ENCODE measurements around the gene CPO.
"Not testable (repeated sequence)": the region's sequence is repeated elsewhere in the genome, so short reads cannot be mapped to it uniquely, and the experiment has no call there.

The CPO gene

GRCh38 chr2:206939340-206939739, at the start of gene CPO:
Gene CPO, plus strand, starts transcription at chr2:206939518. Its CDS starts 82 bp downstream, at chr2:206939600.
- no peak for DNase-seq

- DNase-seq: no peak
Observed at GRCh38 chr2:206890179-206890578, 49.1 kb upstream of the CPO start.

DNA sequence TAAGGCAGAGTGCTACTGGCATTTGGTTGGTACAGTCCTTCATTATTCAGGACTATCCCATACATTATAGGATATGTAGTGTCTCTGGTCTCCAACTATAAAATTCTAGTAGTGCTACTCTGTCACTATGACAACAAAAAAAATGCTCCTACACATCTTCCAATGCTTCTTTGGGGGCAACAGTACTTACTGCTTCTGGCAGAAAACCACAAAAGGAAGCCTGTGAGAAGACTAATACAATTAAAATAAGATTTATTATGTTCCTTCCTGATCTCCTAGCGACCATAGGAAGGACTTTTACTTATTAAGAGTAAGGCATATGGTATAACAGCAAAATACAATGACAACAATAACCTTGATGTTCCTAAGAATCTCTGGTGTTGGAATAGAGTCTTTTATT, 48.4 kb upstream of the CPO start:
- DNase-seq: no peak

- no peak for DNase-seq
Observed at GRCh38 chr2:206915121-206915520, 24.2 kb upstream of the CPO start.

DNA sequence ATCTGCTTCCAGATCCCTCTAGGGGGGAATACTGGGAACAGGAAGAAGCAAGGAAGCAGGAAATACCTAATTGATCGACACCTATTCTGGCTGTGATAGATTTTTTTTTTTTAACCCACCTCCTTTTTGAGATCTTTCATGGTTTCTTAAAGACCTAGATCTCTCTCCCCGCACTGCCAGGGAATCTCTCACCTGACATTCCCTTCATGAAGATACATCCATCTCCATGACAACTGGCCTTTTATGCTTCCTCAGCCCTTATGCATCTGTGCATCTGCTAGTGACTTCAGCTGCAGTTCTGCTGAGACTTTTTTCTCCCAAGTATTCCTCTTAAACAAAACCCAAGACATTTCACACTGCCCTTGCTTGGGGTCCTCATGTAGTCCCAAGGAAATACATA, 21.1 kb upstream of the CPO start:
- no peak for DNase-seq

- DNase-seq: no peak
Observed at GRCh38 chr2:206920310-206920709, 19.0 kb upstream of the CPO start.

DNA sequence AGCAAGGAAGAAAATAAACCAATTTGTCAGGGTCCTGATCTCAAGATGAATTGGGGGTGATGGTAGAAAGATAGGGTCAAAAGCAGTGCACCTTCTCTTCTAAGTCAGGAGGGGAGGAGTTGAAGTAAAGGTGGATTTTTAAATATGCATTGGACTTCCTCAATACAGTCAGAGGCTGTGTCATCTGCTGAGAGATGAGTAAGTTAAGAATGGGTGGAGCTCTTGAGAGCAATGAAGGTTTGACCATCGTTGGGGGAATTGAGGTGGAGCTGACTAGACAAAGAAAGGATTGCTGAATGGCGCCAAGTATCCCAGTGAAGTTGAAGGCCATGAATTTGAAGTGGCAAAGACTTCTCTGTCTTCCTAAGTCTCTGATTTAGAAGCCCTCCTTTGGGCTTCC, 18.4 kb upstream of the CPO start:
- DNase-seq: no peak

DNA sequence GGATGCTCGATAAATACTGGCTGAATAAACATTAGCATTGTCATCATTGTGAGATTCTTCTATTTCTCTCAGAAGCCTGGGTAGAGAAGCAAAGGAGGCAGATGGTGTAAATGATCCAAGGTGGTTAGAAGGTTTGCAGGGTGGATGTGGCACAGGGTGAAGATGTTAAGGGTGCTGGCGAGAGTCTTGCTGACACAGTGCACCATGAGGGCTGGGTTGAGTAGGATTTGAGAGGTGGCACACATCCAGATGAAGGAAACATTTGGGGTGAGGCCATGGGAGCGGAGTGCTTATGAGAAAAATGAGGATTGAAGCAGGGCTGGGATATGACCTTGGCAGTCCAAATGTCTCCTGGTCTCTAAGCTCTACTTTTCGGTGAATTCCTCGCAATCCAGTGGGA, 17.8 kb upstream of the CPO start:
- DNase-seq: no peak

GRCh38 chr2:206935991-206936842, 3.1 kb upstream of the CPO start:
- DNase-seq: no peak

GRCh38 chr2:206936843-206937230, 2.5 kb upstream of the CPO start:
- no peak for DNase-seq

- no peak for DNase-seq
Observed at GRCh38 chr2:206937555-206937954, 1.8 kb upstream of the CPO start.

GRCh38 chr2:206940546-206940945, 1.2 kb downstream of the CPO start:
- DNase-seq: no peak

- DNase-seq: no peak
Observed at GRCh38 chr2:206942592-206943478, 3.5 kb downstream of the CPO start.

- not testable (repeated sequence) for DNase-seq
Observed at GRCh38 chr2:206953404-206953803, 14.1 kb downstream of the CPO start.

DNA sequence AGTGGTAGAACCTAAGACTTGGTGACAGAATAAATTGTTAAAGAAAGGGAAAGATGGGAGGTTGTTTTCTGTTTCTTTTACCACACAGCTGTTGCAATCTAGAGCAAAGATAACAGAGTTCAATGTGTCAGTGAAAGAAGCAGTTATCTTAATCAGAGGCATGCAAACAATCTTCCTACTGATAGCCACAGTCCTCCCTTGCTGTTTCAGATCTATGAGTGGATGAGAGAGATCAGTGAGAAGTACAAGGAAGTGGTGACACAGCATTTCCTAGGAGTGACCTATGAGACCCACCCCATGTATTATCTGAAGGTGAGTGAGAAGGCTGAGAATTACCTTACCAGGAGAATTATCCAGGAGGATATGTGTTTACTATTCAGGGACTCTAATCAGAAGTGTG, 15.9 kb downstream of the CPO start:
- no peak for DNase-seq

- no peak for DNase-seq
Observed at GRCh38 chr2:206958261-206958660, 18.9 kb downstream of the CPO start.

DNA sequence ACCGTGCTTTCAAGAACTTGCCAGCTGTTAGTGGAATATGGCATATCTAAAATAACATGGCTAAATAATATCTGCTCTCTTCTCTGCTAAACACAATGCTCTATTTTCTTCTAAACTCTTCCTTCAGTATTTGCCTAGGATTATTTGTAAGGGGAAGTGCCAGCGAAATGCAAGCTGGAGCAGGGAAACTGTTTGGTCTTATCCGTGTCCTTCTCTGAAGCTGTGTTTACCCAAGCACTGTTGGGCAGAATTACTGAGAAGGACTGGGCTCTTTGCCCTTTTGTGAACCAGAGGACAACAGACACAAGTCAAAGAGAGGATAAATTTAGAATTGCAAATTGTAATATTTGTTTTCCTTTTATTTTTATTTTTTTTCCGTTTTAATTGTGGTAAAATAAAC, 23.6 kb downstream of the CPO start:
- peak in 1 of 2 experiments; percentile 18 for DNase-seq

- DNase-seq: no peak
Observed at GRCh38 chr2:206968134-206969086, 29.1 kb downstream of the CPO start.

- no peak for DNase-seq
Observed at GRCh38 chr2:206969192-206969591, 29.9 kb downstream of the CPO start.

- no peak for DNase-seq
Observed at GRCh38 chr2:206970589-206971360, 31.5 kb downstream of the CPO start.

- DNase-seq: no peak
Observed at GRCh38 chr2:206971805-206972204, 32.5 kb downstream of the CPO start.

DNA sequence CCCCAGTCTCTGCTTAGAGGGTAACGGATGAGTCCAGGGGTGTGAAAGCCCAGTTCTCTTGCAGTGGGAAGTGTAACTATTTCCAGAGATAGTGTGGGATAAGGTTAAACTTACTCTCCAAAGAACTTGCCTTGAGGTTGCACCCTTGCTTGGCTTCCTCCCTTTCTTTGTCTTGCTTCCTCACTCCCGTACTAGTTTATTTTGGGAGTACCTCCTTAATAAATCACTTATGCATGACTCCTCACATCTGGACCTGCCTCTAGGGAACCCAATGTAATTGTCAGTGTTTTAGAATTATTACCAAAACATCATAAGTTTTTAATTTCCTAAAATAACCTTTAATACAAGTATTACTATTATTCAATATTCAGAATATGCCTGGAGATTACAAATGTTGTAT, 35.2 kb downstream of the CPO start:
- no peak for DNase-seq

Data from SHP77 (cell line).